ENCODE results near the gene KCNH3. TPM values are rescaled to one million over a fixed set of nuclear protein-coding genes. Genes with fewer than 3 reads are reported as not detected.
A peak's percentile ranks its signal among the peaks of the same experiment; 100 is the strongest.

KCNH3 gene
- total and polyA plus RNA-seq, 2 of the 13 experiments (the other 11 are each of a cell fraction or from before 2014, with no cell fraction given), result 0.01 to 0.07 TPM

- peak within 1 kb of the TSS; percentile 80 for H3K4me2 ChIP-seq (ENCODE audit: low read depth, low read length)
- no peaks in the 10 kb centered on the region for H4K20me1 ChIP-seq (ENCODE audit: insufficient read depth, low read length)
- no peaks in the 10 kb centered on the region; a peak in 1 of 5 replicates for H3K27me3 ChIP-seq (ENCODE audit: control insufficient read depth in 1 of 2, insufficient read depth in 2 of 2, low read length in 2 of 2)
- H3K4me3 ChIP-seq (replicated peaks in 1 of 3; ENCODE audit: insufficient read depth in 1 of 3, low read depth in 2 of 3, low read length in 3 of 3), result peak within 1 kb of the TSS; percentile 80 to 98 (median 85)
- in situ Hi-C loops (cut with HindIII; ENCODE audit: extremely low pct_ligation_motif_present, low pct_unique_long_range_greater_than_20kb) (no loop called here), intact Hi-C loops (cut with micrococcal nuclease; ENCODE audit: unreplicated experiment) (loop anchor here (5.0 kb wide), 2 partner anchors 54 to 571 kb away; partner anchors contain the start of genes DDN and PRPF40B)
- peak within 1 kb of the TSS; percentile 85 for H2AFZ ChIP-seq (ENCODE audit: low read length)
- peaks cover 9 to 33% of the 10 kb centered on the region in 2 experiments; a peak in 4 of 5 replicates for H3K36me3 ChIP-seq (replicated peaks in 1 of 2; ENCODE audit: control insufficient read depth in 1 of 2, insufficient read depth in 2 of 2, low read length in 2 of 2)
- WGBS (ENCODE audit: low lambda C conversion rate), result under 1% methylated on average over 47 of the region's 54 CpGs
- ChIA-PET CTCF (ENCODE audit: low intra/inter-chr PET ratio, low total read pairs) (no interaction called here), POLR2A (interaction anchor here (0.9 to 2.6 kb wide), 5 partner anchors 12 to 245 kb away, joined by 3 to 11 read pairs (median 4); partner anchors contain the start of gene TROAP)
- DNase-seq (ENCODE audit: low spot score) (peak; percentile 92), FAIRE-seq (peak; percentile 83), ATAC-seq (peak; percentile 87)
- peaks cover 34% of the 10 kb centered on the region for H3K4me1 ChIP-seq (ENCODE audit: insufficient read depth, low read length)
- peaks cover 27% of the 10 kb centered on the region for H3K79me2 ChIP-seq (ENCODE audit: insufficient read depth, low read length)
- no peaks in the 10 kb centered on the region for H3K9me3 ChIP-seq (ENCODE audit: low read length)
- H3K27ac ChIP-seq (ENCODE audit: extremely low read length, insufficient read depth, low read length), result peak within 1 kb of the TSS; percentile 81
- TSS peak; percentile 84 for BruUV-seq (replicated peaks)
- H3K9ac ChIP-seq (ENCODE audit: insufficient read depth, low read depth, low read length), result peak within 1 kb of the TSS; percentile 87
- TF ChIP-seq THAP11 (CRISPR knock-in tag; IDR thresholded peaks at IDR 0.05) (peak; percentile 94), KLF15 (CRISPR knock-in tag; IDR thresholded peaks at IDR 0.05; ENCODE audit: borderline replicate concordance) (no peak), SOX13 (IDR thresholded peaks at IDR 0.05) (no peak), SOX13 (CRISPR knock-in tag; conservative IDR thresholded peaks at IDR 0.05 in 1 of 2, IDR thresholded peaks at IDR 0.05 in 1 of 2) (no peak), ZNF343 (CRISPR knock-in tag; IDR thresholded peaks at IDR 0.05) (no peak), HNRNPK (IDR thresholded peaks at IDR 0.05; ENCODE audit: low read depth, low read length, poor library complexity, severe bottlenecking) (no peak), ZNF839 (CRISPR knock-in tag; IDR thresholded peaks at IDR 0.05; ENCODE audit: borderline replicate concordance) (peak; percentile 99; the same call in 1 of the 2 replicates), ZNF782 (CRISPR knock-in tag; IDR thresholded peaks at IDR 0.05; ENCODE audit: borderline replicate concordance) (no peak; the same call in 1 of the 2 replicates), ATRX (CRISPR knock-in tag; IDR thresholded peaks at IDR 0.05; ENCODE audit: borderline replicate concordance) (no peak), IKZF4 (CRISPR knock-in tag; IDR thresholded peaks at IDR 0.05; ENCODE audit: borderline replicate concordance, low read depth, not compliant biosample characterization) (no peak), ZNF850 (CRISPR knock-in tag; conservative IDR thresholded peaks at IDR 0.05) (no peak), ZFX (CRISPR knock-in tag; IDR thresholded peaks at IDR 0.05; ENCODE audit: low read depth) (peak; percentile 94), SNAPC5 (CRISPR knock-in tag; IDR thresholded peaks at IDR 0.05; ENCODE audit: borderline replicate concordance) (no peak), ZBTB38 (CRISPR knock-in tag; IDR thresholded peaks at IDR 0.05) (peak; percentile 65; the same call in 1 of the 2 replicates), DRAP1 (CRISPR knock-in tag; IDR thresholded peaks at IDR 0.05) (peak; percentile 76), MYC (CRISPR knock-in tag; IDR thresholded peaks at IDR 0.05; ENCODE audit: borderline replicate concordance) (peak; percentile 86), STAT5B (CRISPR knock-in tag; IDR thresholded peaks at IDR 0.05) (no peak), AHR (CRISPR knock-in tag; IDR thresholded peaks at IDR 0.05) (no peak), ZNF251 (CRISPR knock-in tag; IDR thresholded peaks at IDR 0.05) (no peak), ATF7 (IDR thresholded peaks at IDR 0.05) (no peak), ATF7 (CRISPR knock-in tag; IDR thresholded peaks at IDR 0.05) (no peak)
- TF ChIP-seq, protein P1, sequence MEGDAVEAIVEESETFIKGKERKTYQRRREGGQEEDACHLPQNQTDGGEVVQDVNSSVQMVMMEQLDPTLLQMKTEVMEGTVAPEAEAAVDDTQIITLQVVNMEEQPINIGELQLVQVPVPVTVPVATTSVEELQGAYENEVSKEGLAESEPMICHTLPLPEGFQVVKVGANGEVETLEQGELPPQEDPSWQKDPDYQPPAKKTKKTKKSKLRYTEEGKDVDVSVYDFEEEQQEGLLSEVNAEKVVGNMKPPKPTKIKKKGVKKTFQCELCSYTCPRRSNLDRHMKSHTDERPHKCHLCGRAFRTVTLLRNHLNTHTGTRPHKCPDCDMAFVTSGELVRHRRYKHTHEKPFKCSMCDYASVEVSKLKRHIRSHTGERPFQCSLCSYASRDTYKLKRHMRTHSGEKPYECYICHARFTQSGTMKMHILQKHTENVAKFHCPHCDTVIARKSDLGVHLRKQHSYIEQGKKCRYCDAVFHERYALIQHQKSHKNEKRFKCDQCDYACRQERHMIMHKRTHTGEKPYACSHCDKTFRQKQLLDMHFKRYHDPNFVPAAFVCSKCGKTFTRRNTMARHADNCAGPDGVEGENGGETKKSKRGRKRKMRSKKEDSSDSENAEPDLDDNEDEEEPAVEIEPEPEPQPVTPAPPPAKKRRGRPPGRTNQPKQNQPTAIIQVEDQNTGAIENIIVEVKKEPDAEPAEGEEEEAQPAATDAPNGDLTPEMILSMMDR (CRISPR knock-in tag; IDR thresholded peaks at IDR 0.05), result 0 out of 2 replicates have a peak, but pooled peaks have one; percentile 10
These were observed 29.0 kb downstream of the KCNH3 start, which contains the start of gene MCRS1 for GRCh38 chr12:49567611-49568441. Gene MCRS1, minus strand, starts transcription at chr12:49568142. Its CDS starts 1,411 bp downstream, at chr12:49566731.

All from HepG2 (cell line).